MCF 10A (cell line): ENCODE results near the gene PRKN. TPM values are rescaled to one million over a fixed set of nuclear protein-coding genes. Genes with fewer than 3 reads are reported as not detected.
A peak's percentile ranks its signal among the peaks of the same experiment; 100 is the strongest.

Source experiments
- BruUV-seq: library from RNA; stranded (reverse); fragments of 400-500 nt; replicated peaks from 2 replicates; lab custom pipeline; 2021; lab: Mats Ljungman, UMichigan
- CTCF ChIA-PET: fragments of 300-600 bp; sonication (Branson Sonifier 250); formaldehyde crosslinking; extraction: SDS; loops from one replicate; lab custom pipeline; 2021; ENCODE audit warnings: antibody characterized with exemption, inconsistent platforms; lab: Yijun Ruan, JAX
- POLR2A ChIA-PET: fragments of 300-600, 350-650 bp; sonication (Branson Sonifier 250); formaldehyde crosslinking; extraction: SDS; loops from one replicate; lab custom pipeline; 2020; ENCODE audit warnings: antibody characterized with exemption, inconsistent platforms; lab: Yijun Ruan, JAX
- DNase-seq: peaks from one replicate; pipeline ENCODE4 v3.0.0-alpha.2; 2018; ENCODE audit not compliant: unreplicated experiment
- H3K27ac Mint-ChIP-seq: one replicate; pipeline ENCODE4 v1.8.0; 2022; ENCODE audit warnings: mild to moderate bottlenecking, low read depth, mixed read lengths; ENCODE audit not compliant: unreplicated experiment
- H3K27me3 Mint-ChIP-seq: one replicate; pipeline ENCODE4 v1.8.0; 2022; ENCODE audit warnings: mixed read lengths; ENCODE audit not compliant: insufficient read depth, unreplicated experiment
- H3K36me3 Mint-ChIP-seq: one replicate; pipeline ENCODE4 v1.8.0; 2022; ENCODE audit warnings: mild to moderate bottlenecking, moderate library complexity, mixed read lengths; ENCODE audit not compliant: insufficient read depth, unreplicated experiment
- H3K4me1 Mint-ChIP-seq: one replicate; pipeline ENCODE4 v1.8.0; 2022; ENCODE audit warnings: mixed read lengths; ENCODE audit not compliant: insufficient read depth, unreplicated experiment
- H3K4me3 Mint-ChIP-seq: one replicate; pipeline ENCODE4 v1.8.0; 2022; ENCODE audit warnings: mild to moderate bottlenecking, moderate library complexity, mixed read lengths; ENCODE audit not compliant: unreplicated experiment
- H3K9me3 Mint-ChIP-seq: one replicate; pipeline ENCODE4 v1.8.0; 2022; ENCODE audit warnings: mixed read lengths; ENCODE audit not compliant: unreplicated experiment
- CTCF ChIP-seq: fragments of 200-600 bp; IDR thresholded peaks from one replicate; pipeline ENCODE4 v1.8.0; 2022; ENCODE audit warnings: antibody characterized with exemption, mild to moderate bottlenecking; ENCODE audit not compliant: unreplicated experiment
- intact Hi-C: fragments of 100-400 bp; cut with micrococcal nuclease; formaldehyde crosslinking; loops from 2 replicates; pipeline ENCODE4 v1.14.1; 2022
- total RNA-seq: library from RNA; stranded (reverse); gene quantifications from 2 replicates; pipeline ENCODE4 v1.2.3, GENCODE V29; 2022

Gene PRKN
- total RNA-seq, 1 experiment from 2014 or later, result 2.5 TPM

GRCh38 chr6:161750686-161751085 lies 976.9 kb downstream of the PRKN start:
- no peak for DNase-seq
- Mint-ChIP-seq H3K9me3 (no peaks in the 10 kb centered on the region), H3K36me3 (no peaks in the 10 kb centered on the region), H3K27me3 (no peaks in the 10 kb centered on the region), H3K4me3 (no peak overlapping the region), H3K27ac (no peak overlapping the region), H3K4me1 (peaks cover 4% of the 10 kb centered on the region)
- CTCF ChIA-PET, result no interaction called here
- POLR2A ChIA-PET, result no interaction called here
- no TSS peak for BruUV-seq
- no peak for TF ChIP-seq CTCF
- intact Hi-C loops, result no loop called here

- TF ChIP-seq CTCF, result no peak
- Mint-ChIP-seq H3K36me3 (no peaks in the 10 kb centered on the region), H3K4me3 (no peak overlapping the region), H3K4me1 (peaks cover 4% of the 10 kb centered on the region), H3K27me3 (no peaks in the 10 kb centered on the region), H3K27ac (no peak overlapping the region), H3K9me3 (no peaks in the 10 kb centered on the region)
- no TSS peak for BruUV-seq
- ChIA-PET POLR2A (no interaction called here), CTCF (interaction anchor here (0.6 to 1.2 kb wide), 3 partner anchors 10 to 44 kb away, joined by 3 to 7 read pairs (median 4); no protein-coding TSS in a partner anchor)
- intact Hi-C loops, result loop anchor here (5.0 kb wide), 2 partner anchors 173 to 383 kb away; no protein-coding TSS in a partner anchor
- DNase-seq, result no peak
These were observed 978.0 kb downstream of the PRKN start for GRCh38 chr6:161749576-161749975.

- CTCF ChIA-PET, result interaction anchor here (0.5 to 1.2 kb wide), 6 partner anchors 9 to 955 kb away, joined by 3 to 4 read pairs (median 3); no protein-coding TSS in a partner anchor
- DNase-seq, result peak; percentile 67
- H3K36me3 Mint-ChIP-seq, result no peaks in the 10 kb centered on the region
- no peak overlapping the region for H3K4me3 Mint-ChIP-seq
- H3K27me3 Mint-ChIP-seq, result no peaks in the 10 kb centered on the region
- no peaks in the 10 kb centered on the region for H3K9me3 Mint-ChIP-seq
- no TSS peak for BruUV-seq
- no peak overlapping the region for H3K27ac Mint-ChIP-seq
- POLR2A ChIA-PET, result no interaction called here
- TF ChIP-seq CTCF, result peak; percentile 52
- intact Hi-C loops, result loop anchor here (5.0 kb wide), 2 partner anchors 174 to 384 kb away; no protein-coding TSS in a partner anchor
- peaks cover 4% of the 10 kb centered on the region for H3K4me1 Mint-ChIP-seq
These were observed 978.8 kb downstream of the PRKN start for GRCh38 chr6:161748535-161749416.

- intact Hi-C loops, result loop anchor here (5.0 kb wide), 2 partner anchors 175 to 385 kb away; no protein-coding TSS in a partner anchor
- H3K27me3 Mint-ChIP-seq, result no peaks in the 10 kb centered on the region
- no peak for DNase-seq
- H3K4me1 Mint-ChIP-seq, result peaks cover 4% of the 10 kb centered on the region
- H3K36me3 Mint-ChIP-seq, result no peaks in the 10 kb centered on the region
- no peak overlapping the region for H3K27ac Mint-ChIP-seq
- POLR2A ChIA-PET, result no interaction called here
- no peak overlapping the region for H3K4me3 Mint-ChIP-seq
- CTCF ChIA-PET, result no interaction called here
- BruUV-seq, result no TSS peak
- no peak for TF ChIP-seq CTCF
- no peaks in the 10 kb centered on the region for H3K9me3 Mint-ChIP-seq
These were observed 980.1 kb downstream of the PRKN start for GRCh38 chr6:161747506-161747905.
